ENCODE results near the gene GTF3C5.
"Not testable (repeated sequence)": the region's sequence is repeated elsewhere in the genome, so short reads cannot be mapped to it uniquely, and the experiment has no call there.

The GTF3C5 gene

GRCh38 chr9:133056533-133056932, 25.7 kb downstream of the GTF3C5 start:
- no peak for DNase-seq

GRCh38 chr9:133057006-133057405, 26.2 kb downstream of the GTF3C5 start:
- DNase-seq: no peak

- DNase-seq: no peak
These were observed 26.8 kb downstream of the GTF3C5 start for GRCh38 chr9:133057553-133057952.

GRCh38 chr9:133058071-133058470, 27.3 kb downstream of the GTF3C5 start:
- no peak for DNase-seq

GRCh38 chr9:133058550-133059320, 27.9 kb downstream of the GTF3C5 start:
- DNase-seq: no peak

GRCh38 chr9:133059623-133060022, 28.8 kb downstream of the GTF3C5 start:
- no peak for DNase-seq

- no peak for DNase-seq
These were observed 29.6 kb downstream of the GTF3C5 start for GRCh38 chr9:133060417-133060841.

GRCh38 chr9:133061019-133061763, 30.4 kb downstream of the GTF3C5 start:
- not testable (repeated sequence) for DNase-seq

- DNase-seq: not testable (repeated sequence)
These were observed 31.0 kb downstream of the GTF3C5 start, which contains the start of gene CEL for GRCh38 chr9:133061764-133062145. TSS of gene CEL (plus strand) at chr9:133061981. CDS start at chr9:133062003, 22 bp downstream.

GRCh38 chr9:133062569-133062968, 31.8 kb downstream of the GTF3C5 start:
- not testable (repeated sequence) for DNase-seq

GRCh38 chr9:133063159-133063499, 32.3 kb downstream of the GTF3C5 start:
- no peak for DNase-seq

- DNase-seq: no peak
These were observed 32.9 kb downstream of the GTF3C5 start for GRCh38 chr9:133063500-133064231.

- DNase-seq: no peak
These were observed 33.7 kb downstream of the GTF3C5 start for GRCh38 chr9:133064241-133065069.

- no peak for DNase-seq
These were observed 34.2 kb downstream of the GTF3C5 start for GRCh38 chr9:133065070-133065388.

- no peak for DNase-seq
These were observed 35.6 kb downstream of the GTF3C5 start for GRCh38 chr9:133066181-133066983.

GRCh38 chr9:133067006-133067405, 36.2 kb downstream of the GTF3C5 start:
- DNase-seq: no peak

GRCh38 chr9:133067813-133068212, 37.0 kb downstream of the GTF3C5 start:
- no peak for DNase-seq

GRCh38 chr9:133068431-133068830, 37.6 kb downstream of the GTF3C5 start:
- not testable (repeated sequence) for DNase-seq

GRCh38 chr9:133070500-133070961, 39.7 kb downstream of the GTF3C5 start:
- DNase-seq: not testable (repeated sequence)

- DNase-seq: not testable (repeated sequence)
These were observed 40.2 kb downstream of the GTF3C5 start for GRCh38 chr9:133070985-133071384.

- DNase-seq: no peak
These were observed 40.8 kb downstream of the GTF3C5 start for GRCh38 chr9:133071484-133072150.
